HepG2 (cell line): ENCODE results near the gene HSF4. TPM values are rescaled to one million over a fixed set of nuclear protein-coding genes. Genes with fewer than 3 reads are reported as not detected.

Experiments
- ARID2 ChIP-seq: sonication (generic); formaldehyde crosslinking; IDR thresholded peaks from 2 replicates; pipeline ENCODE4 v1.8.1; 2022; ENCODE audit warnings: mild to moderate bottlenecking, missing genetic modification reagents, borderline replicate concordance
- CC2D1A ChIP-seq: sonication (generic); formaldehyde crosslinking; IDR thresholded peaks from 2 replicates; pipeline ENCODE4 v1.8.1; 2023; ENCODE audit warnings: mild to moderate bottlenecking, missing genetic modification reagents
- FOXA3 ChIP-seq: IDR thresholded peaks from 2 replicates; pipeline ENCODE4 v1.6.1; 2016; ENCODE audit warnings: missing genetic modification reagents, missing compliant biosample characterization
- GABPB1 ChIP-seq: IDR thresholded peaks from 2 replicates; pipeline ENCODE4 v1.6.1; 2016; ENCODE audit warnings: mild to moderate bottlenecking, missing genetic modification reagents, moderate library complexity, missing compliant biosample characterization
- GTF2F1 ChIP-seq: fragments of 150-350 bp; IDR thresholded peaks from 2 replicates; pipeline ENCODE4 v1.6.1; 2014; ENCODE audit warnings: low read length
- HMGA1 ChIP-seq: sonication (generic); formaldehyde crosslinking; conservative IDR thresholded peaks from 2 replicates; pipeline ENCODE4 v1.4.0; 2020; ENCODE audit warnings: missing genetic modification reagents
- HNF1B ChIP-seq: sonication (generic); formaldehyde crosslinking; IDR thresholded peaks from 2 replicates; pipeline ENCODE4 v1.5.1; 2020; ENCODE audit warnings: mild to moderate bottlenecking, moderate library complexity, missing genetic modification reagents
- IKZF4 ChIP-seq: sonication (generic); formaldehyde crosslinking; IDR thresholded peaks from 2 replicates; pipeline ENCODE4 v1.5.1; 2020; ENCODE audit warnings: borderline replicate concordance, mild to moderate bottlenecking, low read depth, missing genetic modification reagents; ENCODE audit errors: not compliant biosample characterization
- IRF2 ChIP-seq: IDR thresholded peaks from 2 replicates; pipeline ENCODE4 v1.6.1; 2018; ENCODE audit warnings: missing genetic modification reagents, missing compliant biosample characterization
- KDM2A ChIP-seq: sonication (generic); formaldehyde crosslinking; IDR thresholded peaks from 2 replicates; pipeline ENCODE4 v1.4.0; 2020; ENCODE audit warnings: low read depth, missing genetic modification reagents, borderline replicate concordance
- MIER3 ChIP-seq: IDR thresholded peaks from 2 replicates; pipeline ENCODE4 v1.6.1; 2016; ENCODE audit warnings: missing compliant biosample characterization, borderline replicate concordance
- NAIF1 ChIP-seq: sonication (generic); formaldehyde crosslinking; IDR thresholded peaks from 2 replicates; pipeline ENCODE4 v1.5.0; 2020; ENCODE audit warnings: mild to moderate bottlenecking, missing genetic modification reagents, borderline replicate concordance
- NFKBIZ ChIP-seq: IDR thresholded peaks from 2 replicates; pipeline ENCODE4 v1.6.1; 2018; ENCODE audit warnings: missing genetic modification reagents, missing compliant biosample characterization
- PHF8 ChIP-seq: sonication (generic); formaldehyde crosslinking; IDR thresholded peaks from 2 replicates; pipeline ENCODE4 v1.5.0; 2020; ENCODE audit warnings: missing genetic modification reagents
- PRDM4 ChIP-seq: sonication (generic); formaldehyde crosslinking; IDR thresholded peaks from 2 replicates; pipeline ENCODE4 v1.9.0; 2021; ENCODE audit warnings: missing genetic modification reagents, borderline replicate concordance
- SMYD3 ChIP-seq: sonication (generic); formaldehyde crosslinking; IDR thresholded peaks from 2 replicates; pipeline ENCODE4 v1.8.1; 2023; ENCODE audit warnings: mild to moderate bottlenecking, missing genetic modification reagents
- SSRP1 ChIP-seq: IDR thresholded peaks from 2 replicates; pipeline ENCODE4 v1.6.1; 2016; ENCODE audit warnings: control low read depth
- TAF1 ChIP-seq: sonication (generic); formaldehyde crosslinking; IDR thresholded peaks from 2 replicates; pipeline ENCODE4 v1.4.0; 2020; ENCODE audit warnings: missing genetic modification reagents
- ZBTB7B ChIP-seq: sonication (generic); formaldehyde crosslinking; IDR thresholded peaks from 2 replicates; pipeline ENCODE4 v1.4.0; 2020; ENCODE audit warnings: missing genetic modification reagents
- ZNF235 ChIP-seq: sonication (generic); formaldehyde crosslinking; IDR thresholded peaks from 2 replicates; pipeline ENCODE4 v1.8.1; 2023; ENCODE audit warnings: mild to moderate bottlenecking, missing genetic modification reagents, borderline replicate concordance
- ZNF33B ChIP-seq: sonication (generic); formaldehyde crosslinking; IDR thresholded peaks from 2 replicates; pipeline ENCODE4 v1.5.1; 2020; ENCODE audit warnings: mild to moderate bottlenecking, missing genetic modification reagents
- ZNF644 ChIP-seq: IDR thresholded peaks from 2 replicates; pipeline ENCODE4 v1.6.1; 2016; ENCODE audit warnings: low read depth
- ZSCAN12 ChIP-seq: sonication (generic); formaldehyde crosslinking; IDR thresholded peaks from 2 replicates; pipeline ENCODE4 v1.9.0; 2021; ENCODE audit warnings: mild to moderate bottlenecking, missing genetic modification reagents
- polyA plus RNA-seq, 8 experiments: library from polyadenylated mRNA; depleted of rRNA in 3 of 8; stranded (reverse) in 7 of 8; unstranded in 1 of 8; fragments of >200 nt; fragmentation: Illumina TruSeq in 4 of 8; extraction: Trizol in 4 of 8; gene quantifications; 2 replicates each; pipeline versions ENCODE4 v1.2.1 to v1.2.3, GENCODE V29; 2011 to 2016; ENCODE audit warnings: low read depth in 4 of 8, missing spikeins in 1 of 8, mixed read lengths in 1 of 8; ENCODE audit not compliant: insufficient read depth in 1 of 8
- total RNA-seq, 5 experiments: library from RNA; depleted of rRNA; stranded (reverse); fragments of >200 nt; fragmentation: Illumina TruSeq; extraction: Trizol; gene quantifications; 2 replicates each; pipeline ENCODE4 v1.2.3, GENCODE V29; 2016; ENCODE audit warnings: low read depth in 1 of 5
- TF ChIP-seq, protein P1 (sequence below): sonication (generic); formaldehyde crosslinking; IDR thresholded peaks from 2 replicates; pipeline ENCODE4 v1.9.0; 2021; ENCODE audit warnings: missing genetic modification reagents, mild to moderate bottlenecking, borderline replicate concordance
- TF ChIP-seq, protein P2 (sequence below): sonication (generic); formaldehyde crosslinking; IDR thresholded peaks from 2 replicates; pipeline ENCODE4 v1.5.1; 2020; ENCODE audit warnings: missing genetic modification reagents, mild to moderate bottlenecking, borderline replicate concordance

Gene HSF4
- total and polyA plus RNA-seq, 2 of the 13 experiments (the other 11 are each of a cell fraction or from before 2014, with no cell fraction given): 3.5 to 16.9 TPM

- TF ChIP-seq, protein P1, sequence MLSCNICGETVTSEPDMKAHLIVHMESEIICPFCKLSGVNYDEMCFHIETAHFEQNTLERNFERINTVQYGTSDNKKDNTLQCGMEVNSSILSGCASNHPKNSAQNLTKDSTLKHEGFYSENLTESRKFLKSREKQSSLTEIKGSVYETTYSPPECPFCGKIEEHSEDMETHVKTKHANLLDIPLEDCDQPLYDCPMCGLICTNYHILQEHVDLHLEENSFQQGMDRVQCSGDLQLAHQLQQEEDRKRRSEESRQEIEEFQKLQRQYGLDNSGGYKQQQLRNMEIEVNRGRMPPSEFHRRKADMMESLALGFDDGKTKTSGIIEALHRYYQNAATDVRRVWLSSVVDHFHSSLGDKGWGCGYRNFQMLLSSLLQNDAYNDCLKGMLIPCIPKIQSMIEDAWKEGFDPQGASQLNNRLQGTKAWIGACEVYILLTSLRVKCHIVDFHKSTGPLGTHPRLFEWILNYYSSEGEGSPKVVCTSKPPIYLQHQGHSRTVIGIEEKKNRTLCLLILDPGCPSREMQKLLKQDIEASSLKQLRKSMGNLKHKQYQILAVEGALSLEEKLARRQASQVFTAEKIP: no peak
- TF ChIP-seq SMYD3 (CRISPR knock-in tag): 0 out of 2 replicates have a peak, but pooled peaks have one; percentile 67
- TF ChIP-seq ZBTB7B (CRISPR knock-in tag): no peak
- TF ChIP-seq FOXA3 (CRISPR knock-in tag): peak; percentile 72
- TF ChIP-seq ZNF33B: peak; percentile 53; the same call in 1 of the 2 replicates
- peak; percentile 91; the same call in 1 of the 2 replicates for TF ChIP-seq ZNF235 (CRISPR knock-in tag)
- peak; percentile 77 for TF ChIP-seq HNF1B
- peak; percentile 76 for TF ChIP-seq MIER3 (CRISPR knock-in tag)
- TF ChIP-seq TAF1 (CRISPR knock-in tag): peak; percentile 71
- peak; percentile 97 for TF ChIP-seq PHF8 (CRISPR knock-in tag)
- TF ChIP-seq ARID2: no peak
- TF ChIP-seq NFKBIZ (CRISPR knock-in tag): peak; percentile 42
- no peak for TF ChIP-seq GTF2F1
- no peak for TF ChIP-seq SSRP1 (CRISPR knock-in tag)
- TF ChIP-seq ZSCAN12 (CRISPR knock-in tag): peak; percentile 38; the same call in 1 of the 2 replicates
- TF ChIP-seq KDM2A (CRISPR knock-in tag): peak; percentile 82; the same call in 1 of the 2 replicates
- TF ChIP-seq CC2D1A (CRISPR knock-in tag): no peak
- TF ChIP-seq, protein P2, sequence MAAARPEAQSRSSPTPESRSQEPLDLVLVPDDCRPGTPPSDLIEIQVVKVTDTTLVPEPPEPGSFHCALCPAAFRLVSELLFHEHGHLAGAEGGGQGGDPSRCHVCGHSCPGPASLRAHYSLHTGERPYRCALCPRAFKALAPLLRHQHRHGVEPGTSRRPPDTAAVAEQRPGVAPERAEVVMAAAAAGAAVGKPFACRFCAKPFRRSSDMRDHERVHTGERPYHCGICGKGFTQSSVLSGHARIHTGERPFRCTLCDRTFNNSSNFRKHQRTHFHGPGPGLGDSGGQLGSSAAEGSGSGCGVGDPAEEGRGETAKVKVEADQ (CRISPR knock-in tag): 0 out of 2 replicates have a peak, but pooled peaks have one; percentile 41
- TF ChIP-seq IRF2: peak; percentile 95
- TF ChIP-seq PRDM4 (CRISPR knock-in tag): no peak
- TF ChIP-seq IKZF4 (CRISPR knock-in tag): no peak
- no peak for TF ChIP-seq NAIF1 (CRISPR knock-in tag)
- peak; percentile 96 for TF ChIP-seq GABPB1 (CRISPR knock-in tag)
- TF ChIP-seq HMGA1 (CRISPR knock-in tag): no peak
- TF ChIP-seq ZNF644: no peak
Measured at GRCh38 chr16:67191995-67192681, 27.6 kb downstream of the HSF4 start, which contains the start of gene E2F4 (continued).
